GM21528 (cell line): Measurements from ENCODE around the gene USH1G.
"Not testable (repeated sequence)": the region's sequence is repeated elsewhere in the genome, so short reads cannot be mapped to it uniquely, and the experiment has no call there.

ENCODE experiments used
- ATAC-seq: cut with Tn5 transposase; IDR thresholded peaks from one replicate; pipeline ENCODE4 v1.9.1; 2021; ENCODE audit warnings: mild to moderate bottlenecking, moderate library complexity; ENCODE audit not compliant: unreplicated experiment, low FRiP score

Gene USH1G

GRCh38 chr17:74935585-74936469 is 12.8 kb upstream of the USH1G start, which contains the start of gene OTOP3:
OTOP3 (plus strand) TSS chr17:74935898; CDS start chr17:74935922, 24 bp downstream.
- ATAC-seq = no peak

DNA sequence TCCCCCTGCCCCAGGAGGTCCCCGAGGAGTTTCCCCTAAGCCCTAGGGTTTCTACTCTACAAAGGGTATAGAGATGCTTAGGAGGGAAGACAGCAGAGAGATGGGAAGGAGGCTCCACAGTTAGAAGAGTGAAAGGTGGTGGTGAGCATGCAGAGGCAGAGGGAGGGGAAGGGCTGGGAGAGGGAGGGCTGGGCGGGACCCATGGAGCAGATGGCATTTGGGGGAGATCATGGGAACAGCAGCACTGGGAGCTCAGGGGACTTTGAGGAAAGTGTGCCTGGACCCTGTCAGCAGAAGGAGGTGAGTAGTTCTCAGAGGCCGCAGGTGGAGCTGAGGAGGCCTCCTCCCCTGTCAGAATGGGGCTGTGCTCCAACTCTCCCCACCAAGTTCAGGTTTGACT is 12.0 kb upstream of the USH1G start:
- ATAC-seq = no peak

DNA sequence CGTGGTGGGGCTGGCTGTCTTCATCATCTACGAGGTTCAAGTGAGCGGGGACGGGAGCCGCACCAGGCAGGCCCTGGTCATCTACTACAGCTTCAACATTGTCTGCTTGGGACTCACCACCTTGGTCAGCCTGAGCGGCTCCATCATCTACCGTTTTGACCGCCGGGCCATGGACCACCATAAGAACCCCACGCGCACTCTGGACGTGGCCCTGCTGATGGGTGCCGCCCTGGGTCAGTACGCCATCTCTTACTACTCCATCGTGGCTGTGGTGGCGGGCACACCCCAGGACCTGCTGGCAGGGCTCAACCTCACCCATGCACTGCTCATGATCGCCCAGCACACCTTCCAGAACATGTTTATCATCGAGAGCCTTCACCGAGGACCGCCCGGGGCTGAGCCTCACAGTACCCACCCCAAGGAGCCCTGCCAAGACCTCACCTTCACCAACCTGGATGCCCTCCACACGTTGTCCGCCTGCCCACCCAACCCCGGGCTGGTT is 7.5 kb upstream of the USH1G start:
- no peak for ATAC-seq

GRCh38 chr17:74928786-74929185 is 5.7 kb upstream of the USH1G start:
- ATAC-seq = no peak

DNA sequence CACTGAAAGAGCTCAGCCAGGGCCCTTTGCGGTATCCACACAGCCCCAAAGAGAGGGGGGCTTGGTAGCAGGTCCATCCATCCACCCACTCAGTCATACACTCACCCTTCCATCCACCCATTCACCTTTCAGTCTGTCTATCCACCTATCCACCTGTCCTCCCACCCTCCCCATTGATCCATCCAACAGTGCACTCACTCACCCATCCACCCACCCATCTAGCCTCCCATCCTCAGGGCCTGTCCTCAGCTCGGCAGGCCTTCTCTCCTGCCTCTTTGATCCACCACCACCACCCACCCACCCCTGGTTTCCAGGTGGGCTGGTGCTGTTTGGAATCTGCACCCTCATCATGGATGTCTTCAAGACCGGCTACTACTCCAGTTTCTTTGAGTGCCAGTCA is 2.2 kb upstream of the USH1G start:
- no peak for ATAC-seq

GRCh38 chr17:74924250-74924948 is 1.3 kb upstream of the USH1G start, which contains the start of gene OTOP2:
OTOP2 (plus strand) TSS chr17:74924273; CDS start chr17:74924633, 360 bp downstream.
- no peak for ATAC-seq

DNA sequence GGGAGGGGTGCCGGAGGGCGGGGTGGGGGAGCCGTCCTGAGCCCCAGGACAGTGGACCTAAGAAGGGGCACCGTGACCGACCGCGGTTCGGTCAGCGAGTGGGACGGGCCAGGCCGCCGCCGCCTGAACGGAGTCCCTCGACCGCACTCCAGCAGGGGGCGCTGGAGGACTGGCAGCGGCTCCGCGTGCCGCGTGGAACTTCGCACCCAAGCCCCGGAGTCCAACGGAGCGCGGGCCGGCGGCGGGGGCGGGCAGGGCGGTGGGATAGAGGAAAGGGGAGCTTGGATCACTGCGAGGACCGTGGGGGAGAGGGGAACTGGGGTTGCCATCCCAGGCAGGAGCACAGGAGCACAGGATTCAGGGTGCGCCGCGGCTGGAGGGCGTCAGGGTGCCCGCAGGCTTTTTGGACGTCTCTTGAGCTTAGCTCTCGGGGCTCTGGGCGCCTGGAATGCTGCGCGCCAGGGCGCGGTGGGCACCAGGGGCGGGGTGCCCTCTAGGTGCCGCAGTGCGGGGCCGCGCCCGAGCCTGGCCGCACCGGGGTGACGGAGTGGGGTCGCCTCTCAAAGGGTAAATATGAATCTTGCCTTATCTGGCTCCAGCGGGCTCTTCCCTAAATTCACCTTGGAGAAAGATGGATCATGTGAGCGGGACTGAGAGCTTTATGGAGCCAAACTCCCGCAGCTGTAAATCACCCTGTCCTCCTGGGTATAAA is 639 bp upstream of the USH1G start:
- ATAC-seq = no peak

- no peak for ATAC-seq
Observed at GRCh38 chr17:74922172-74922571, 883 bp downstream of the USH1G start.

- no peak for ATAC-seq
Observed at GRCh38 chr17:74921769-74922168, 1.3 kb downstream of the USH1G start.

GRCh38 chr17:74921026-74921681 is 1.9 kb downstream of the USH1G start:
- ATAC-seq = no peak

DNA sequence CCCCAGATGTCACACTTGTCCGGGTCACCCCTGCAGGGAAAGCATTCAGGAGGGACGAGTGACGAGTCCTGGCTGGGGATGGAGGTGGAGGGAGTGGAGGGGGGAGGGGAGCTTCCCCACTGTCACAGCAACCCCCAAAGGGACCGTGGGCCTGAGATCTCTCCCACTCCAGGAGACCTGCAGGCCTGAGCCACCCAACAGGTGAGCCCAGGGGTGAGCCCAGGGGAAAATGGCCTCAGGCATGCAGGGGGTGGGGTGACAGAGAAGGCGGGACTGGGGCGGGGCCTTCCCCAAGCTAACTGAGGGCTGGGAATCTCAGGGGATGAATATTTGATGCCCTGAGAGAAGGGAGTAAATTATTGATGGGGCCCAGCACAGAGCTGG is 2.4 kb downstream of the USH1G start:
- no peak for ATAC-seq

GRCh38 chr17:74920306-74920620 is 2.8 kb downstream of the USH1G start:
- ATAC-seq = no peak

DNA sequence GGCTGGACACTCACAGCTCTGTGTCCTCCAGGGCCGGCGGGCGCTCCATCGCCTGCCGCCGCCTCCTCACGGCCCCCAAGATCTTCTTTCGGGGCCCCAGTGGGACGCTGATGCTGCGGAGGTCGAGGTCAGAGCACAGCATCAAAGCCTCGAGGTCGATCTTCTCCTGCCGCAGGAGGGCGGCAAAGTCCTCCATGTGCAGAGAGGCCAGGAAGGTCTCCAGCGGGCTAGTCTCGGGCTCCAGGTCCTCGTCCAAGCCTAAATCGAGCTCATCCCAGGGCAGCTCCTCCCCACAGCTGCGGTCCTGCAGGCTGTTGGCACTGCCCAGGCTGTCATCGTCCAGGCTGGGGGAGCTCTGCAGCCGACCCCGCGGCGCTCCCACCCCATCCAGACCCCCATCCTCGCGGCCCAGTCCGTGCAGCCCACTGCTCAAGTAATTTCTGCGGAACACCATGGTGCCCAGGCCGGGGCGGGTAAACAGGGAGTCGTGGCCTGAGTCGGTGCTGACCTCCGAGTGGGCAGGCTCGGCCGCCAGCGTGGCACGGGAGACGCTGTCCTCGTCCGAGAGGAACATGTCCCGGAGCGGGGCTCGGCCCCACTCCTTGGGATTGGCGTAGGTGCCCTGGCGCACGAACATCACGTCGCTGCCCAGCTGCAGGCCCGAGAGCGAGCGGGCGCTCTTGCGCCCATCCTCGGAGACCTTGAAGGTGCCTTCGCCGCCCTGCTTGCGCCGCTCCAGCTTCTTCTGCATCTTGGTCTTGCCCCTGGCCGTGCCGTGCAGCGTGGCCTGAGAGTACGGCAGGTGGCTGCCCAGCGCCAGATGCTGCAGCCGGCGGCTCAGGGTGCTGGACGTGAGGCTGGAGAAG is 3.4 kb downstream of the USH1G start:
- no peak for ATAC-seq

DNA sequence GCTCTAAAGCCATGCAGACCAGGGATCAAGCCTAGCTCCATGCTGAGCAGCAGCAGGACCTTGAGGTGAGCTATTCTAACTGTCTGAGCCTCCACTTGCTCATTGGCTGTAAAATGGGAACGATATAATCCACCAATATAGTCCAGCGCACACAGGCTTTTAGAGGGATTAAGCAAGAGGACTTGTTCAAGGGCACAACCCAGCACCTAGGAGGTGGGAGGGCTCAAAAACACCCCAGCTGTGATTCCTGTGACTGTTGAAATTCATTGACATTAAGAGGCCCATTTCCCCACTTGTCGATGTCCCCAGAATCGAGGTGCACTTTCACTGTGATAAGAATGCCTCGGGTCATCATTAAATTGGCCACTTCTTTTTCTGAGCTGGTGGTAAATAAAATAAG is 4.1 kb downstream of the USH1G start:
- ATAC-seq = no peak

GRCh38 chr17:74917430-74917829 is 5.6 kb downstream of the USH1G start:
- ATAC-seq = no peak

- ATAC-seq = no peak
Observed at GRCh38 chr17:74916851-74917199, 6.2 kb downstream of the USH1G start.

GRCh38 chr17:74916136-74916850 is 6.8 kb downstream of the USH1G start:
- no peak for ATAC-seq

DNA sequence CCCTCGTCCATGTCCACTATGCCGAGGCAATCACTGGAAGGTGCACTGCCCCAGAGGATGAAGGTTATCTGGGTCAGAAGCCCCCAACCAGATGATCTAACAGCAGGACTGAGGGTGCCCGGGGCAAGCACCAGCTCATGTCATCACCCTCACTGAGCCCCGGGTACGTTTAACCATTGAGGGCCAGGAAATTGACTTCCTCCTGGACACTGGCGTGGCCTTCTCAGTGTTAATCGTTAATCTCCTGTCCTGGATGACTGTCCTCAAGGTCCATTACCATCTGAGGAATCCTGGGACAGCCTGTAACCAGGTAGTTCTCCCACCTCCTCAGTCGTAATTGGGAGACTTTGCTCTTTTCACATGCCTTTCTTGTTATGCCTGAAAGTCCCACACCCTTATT is 11.6 kb downstream of the USH1G start:
- ATAC-seq = not testable (repeated sequence)

DNA sequence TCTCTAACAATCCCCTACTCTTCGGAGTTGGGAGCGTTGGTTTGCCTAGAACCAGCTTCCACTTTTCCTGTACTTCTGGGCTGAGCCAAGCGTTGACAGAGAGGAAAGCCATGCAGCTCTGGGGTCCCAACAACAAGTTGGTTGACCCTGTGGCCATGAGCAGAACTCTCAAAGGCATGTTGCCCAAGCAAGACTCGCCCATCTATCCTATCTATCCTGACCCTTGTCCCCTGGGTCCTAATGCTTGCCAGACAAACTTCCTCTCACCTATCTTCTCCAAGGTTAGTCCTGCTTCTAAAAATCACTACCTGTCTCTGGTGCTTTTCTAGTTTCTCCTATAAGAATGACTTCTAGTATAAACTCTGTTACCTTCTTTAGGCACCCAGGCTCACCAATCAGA is 14.0 kb downstream of the USH1G start:
- not testable (repeated sequence) for ATAC-seq
